Gastroesophageal sphincter (tissue), 3 donors: ENCODE data around the gene MAP2K6.

Source experiments
- CTCF ChIP-seq, 4 experiments: fragments of 200-600 bp in 2 of 4; fragments of 450-650 bp in 2 of 4; sonication (generic) in 1 of 4; IDR thresholded peaks; one replicate each; pipeline ENCODE4 v1.5.1; 2017 to 2019; ENCODE audit warnings: antibody characterized with exemption in 4 of 4, mild to moderate bottlenecking in 2 of 4, moderate library complexity in 2 of 4
- EP300 ChIP-seq: sonication (generic); formaldehyde crosslinking; IDR thresholded peaks from one replicate; pipeline ENCODE4 v1.6.1; 2017; ENCODE audit warnings: antibody characterized with exemption, mild to moderate bottlenecking
- POLR2A ChIP-seq, 2 donors: fragments of 450-650 bp; IDR thresholded peaks; one replicate each; pipeline ENCODE4 v1.6.1; 2017; ENCODE audit warnings: antibody characterized with exemption in 2 of 2, mild to moderate bottlenecking in 2 of 2, moderate library complexity in 1 of 2

GRCh38 chr17:69418535-69418934 lies 4.0 kb downstream of the MAP2K6 start:
- TF ChIP-seq CTCF (IDR thresholded peaks at IDR 0.05) (no peak), POLR2A (IDR thresholded peaks at IDR 0.05) (no peak), EP300 (no peak)
